GM18873 (cell line): ENCODE results near the gene CFAP54.

Source experiments
- ATAC-seq: cut with Tn5 transposase; IDR thresholded peaks from one replicate; pipeline ENCODE4 v1.9.1; 2021; ENCODE audit warnings: mild to moderate bottlenecking, moderate library complexity, moderate number of reproducible peaks; ENCODE audit not compliant: unreplicated experiment, low FRiP score

The CFAP54 gene

DNA sequence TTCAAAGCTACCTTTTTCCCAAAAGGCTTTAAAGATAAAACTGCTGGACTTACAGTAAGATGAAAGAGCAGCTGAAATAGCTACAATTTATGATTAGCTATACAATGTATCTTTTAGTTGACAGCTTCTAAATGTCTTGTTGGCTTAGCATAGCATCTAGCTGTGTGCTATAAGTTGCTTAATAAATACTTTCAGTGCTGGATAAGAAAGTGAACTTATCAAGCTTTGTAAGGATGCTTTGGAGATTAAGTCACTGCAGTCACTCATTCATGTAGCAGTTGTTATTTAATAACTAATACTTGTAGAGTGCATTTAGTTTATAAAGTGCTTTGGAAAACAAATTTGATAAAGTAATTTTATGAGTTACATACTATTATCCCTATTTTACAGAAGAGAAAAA is 14.6 kb downstream of the CFAP54 start:
- ATAC-seq: no peak

- ATAC-seq: no peak
These were observed 17.4 kb downstream of the CFAP54 start for GRCh38 chr12:96506776-96507175.

DNA sequence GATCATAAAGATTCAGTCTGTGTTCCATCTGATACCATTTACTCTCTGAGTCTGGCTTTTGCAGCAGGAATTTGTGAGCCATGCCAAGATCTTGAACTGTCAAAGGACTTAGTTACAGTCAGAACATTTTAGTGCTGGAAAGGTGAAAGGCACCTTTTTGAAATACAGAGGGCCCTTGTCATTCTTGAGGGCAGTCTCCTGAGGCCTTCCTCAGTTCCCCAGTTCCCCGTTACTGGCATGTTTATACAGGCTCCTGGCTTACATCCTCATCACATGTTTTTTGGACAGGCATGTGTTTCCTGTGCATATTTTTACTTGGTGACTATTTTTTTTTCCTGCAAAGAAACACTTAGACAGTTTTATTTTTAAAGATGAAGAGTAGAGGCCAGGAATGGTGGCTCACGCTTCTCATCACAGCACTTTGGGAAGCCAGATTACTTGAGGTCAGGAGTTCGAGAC is 21.0 kb downstream of the CFAP54 start:
- no peak for ATAC-seq

GRCh38 chr12:96513166-96513565 is 23.8 kb downstream of the CFAP54 start:
- no peak for ATAC-seq

DNA sequence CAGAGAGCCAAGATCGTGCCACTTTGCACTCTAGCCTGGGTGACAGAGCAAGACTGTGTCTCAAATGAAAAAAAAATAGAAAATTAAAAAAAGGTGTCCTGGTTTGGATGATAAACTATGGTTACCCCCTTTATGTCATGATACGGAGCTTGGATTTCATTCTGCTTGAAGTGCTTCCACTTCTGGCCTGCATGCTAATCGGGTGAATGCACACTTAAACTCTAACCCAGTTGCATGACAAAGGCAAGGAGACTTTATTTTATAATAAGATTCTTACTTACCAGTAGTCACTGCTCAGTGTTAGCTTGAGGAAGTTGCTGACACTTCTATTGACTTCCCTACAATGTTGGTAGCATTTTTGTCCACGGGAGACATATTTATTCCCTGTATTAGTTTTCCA is 24.3 kb downstream of the CFAP54 start:
- ATAC-seq: no peak

DNA sequence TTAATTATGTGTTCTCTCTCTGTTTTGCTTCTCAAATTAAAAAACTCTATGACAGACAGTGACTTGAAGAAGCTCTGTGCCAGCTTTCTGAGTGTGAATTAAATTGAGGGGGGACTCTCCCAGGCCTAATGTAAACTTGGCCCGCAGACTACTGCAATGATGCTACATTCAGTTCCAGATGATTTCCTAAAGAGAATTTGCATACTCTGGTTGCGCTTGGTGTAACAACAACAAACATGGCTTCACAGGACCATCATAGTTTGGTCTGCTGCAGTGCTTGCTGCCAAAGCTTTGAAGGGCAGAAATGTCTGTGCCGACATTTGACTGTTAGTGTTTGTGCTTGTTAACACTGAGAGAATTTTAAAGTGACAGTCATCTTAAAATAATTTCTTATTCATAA is 25.0 kb downstream of the CFAP54 start:
- peak; percentile 75 for ATAC-seq

DNA sequence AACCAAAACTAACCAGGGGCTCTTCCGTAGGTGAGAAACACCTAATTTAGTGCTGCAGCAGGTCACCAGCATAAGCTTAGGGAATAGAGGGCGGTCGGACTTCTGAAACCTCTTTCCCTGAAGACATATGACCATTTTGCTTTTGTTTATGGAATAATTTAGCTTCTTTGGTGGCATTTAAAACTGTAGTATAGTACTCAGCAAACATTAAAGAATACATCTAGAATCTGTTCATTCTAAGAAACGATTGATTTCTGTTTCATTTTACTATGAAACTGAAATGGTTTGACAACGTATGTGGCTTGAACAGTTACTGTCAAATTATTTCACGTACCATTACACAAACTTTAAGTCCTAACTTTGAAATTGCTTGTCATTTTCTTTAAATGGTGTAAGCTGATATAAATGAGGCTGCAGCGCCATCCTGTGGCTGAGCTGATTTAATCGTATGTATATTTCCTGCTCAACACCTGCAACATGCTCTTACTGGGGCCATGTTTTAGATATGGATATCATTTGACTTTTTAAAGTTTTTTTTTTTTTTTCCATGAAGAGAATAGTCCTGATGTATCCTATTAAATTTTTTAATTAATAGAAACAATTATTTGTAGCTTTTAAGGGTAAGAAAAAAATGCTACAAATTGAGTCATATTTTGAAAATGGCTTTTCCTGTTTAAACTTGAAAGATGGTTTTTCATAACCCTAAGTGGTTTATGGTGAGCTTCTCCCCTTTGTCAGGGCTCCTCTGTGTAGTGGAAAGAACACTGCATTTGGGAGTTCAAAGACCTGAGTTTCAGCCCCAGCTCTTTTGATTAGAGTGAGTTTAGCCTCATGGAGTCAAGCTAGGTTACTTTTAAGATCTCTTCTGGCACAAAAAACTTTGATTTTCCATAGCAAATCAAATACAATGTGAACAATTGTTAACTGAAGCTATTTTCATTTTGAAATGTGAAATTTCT is 27.4 kb downstream of the CFAP54 start:
- ATAC-seq: peak; percentile 63

- ATAC-seq: no peak
These were observed 31.4 kb downstream of the CFAP54 start for GRCh38 chr12:96520767-96521166.

GRCh38 chr12:96521895-96522682 is 32.7 kb downstream of the CFAP54 start:
- no peak for ATAC-seq

DNA sequence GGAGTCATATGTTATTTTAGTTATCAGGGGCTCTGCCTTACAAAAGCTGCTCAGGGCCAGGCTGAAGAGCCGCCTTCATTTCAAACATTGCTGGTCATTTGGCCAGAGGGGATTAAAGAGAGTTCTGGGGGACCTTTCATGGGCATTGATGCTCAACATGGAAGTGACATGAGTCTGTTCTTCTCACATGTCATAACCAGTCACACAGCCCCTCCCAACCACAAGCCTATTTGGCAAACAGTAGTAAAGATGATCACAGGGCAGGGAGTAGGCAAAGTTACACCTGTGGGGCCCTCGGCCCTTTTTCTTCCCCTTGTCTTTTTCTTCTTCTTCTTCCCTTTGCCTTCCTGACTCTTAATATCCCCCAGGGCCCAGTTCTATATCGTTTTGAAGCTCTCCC is 33.3 kb downstream of the CFAP54 start:
- ATAC-seq: no peak

- ATAC-seq: no peak
These were observed 36.7 kb downstream of the CFAP54 start for GRCh38 chr12:96526110-96526509.

GRCh38 chr12:96529912-96530311 is 40.5 kb downstream of the CFAP54 start:
- no peak for ATAC-seq

- no peak for ATAC-seq
These were observed 45.0 kb downstream of the CFAP54 start for GRCh38 chr12:96534339-96534738.

- no peak for ATAC-seq
These were observed 59.0 kb downstream of the CFAP54 start for GRCh38 chr12:96548384-96548783.

GRCh38 chr12:96549341-96549740 is 60.0 kb downstream of the CFAP54 start:
- ATAC-seq: no peak

DNA sequence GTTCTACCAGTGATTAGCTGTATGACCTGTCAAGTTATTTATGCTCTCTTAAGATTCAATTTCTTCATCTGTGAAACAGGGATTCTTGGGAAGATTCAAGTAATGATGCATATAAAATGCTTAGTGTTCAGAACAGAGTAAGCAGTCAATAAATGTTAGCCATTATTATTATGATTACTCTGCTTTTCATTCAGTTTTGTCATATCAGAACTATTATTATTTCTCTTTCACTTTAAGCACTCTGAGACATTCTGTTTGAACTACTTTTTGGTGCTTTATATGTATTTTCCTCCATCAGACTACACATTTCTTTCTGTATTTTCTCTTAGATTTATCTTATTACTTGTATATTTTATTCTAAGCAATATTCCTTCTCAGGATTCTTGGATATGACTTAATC is 81.2 kb downstream of the CFAP54 start:
- no peak for ATAC-seq

DNA sequence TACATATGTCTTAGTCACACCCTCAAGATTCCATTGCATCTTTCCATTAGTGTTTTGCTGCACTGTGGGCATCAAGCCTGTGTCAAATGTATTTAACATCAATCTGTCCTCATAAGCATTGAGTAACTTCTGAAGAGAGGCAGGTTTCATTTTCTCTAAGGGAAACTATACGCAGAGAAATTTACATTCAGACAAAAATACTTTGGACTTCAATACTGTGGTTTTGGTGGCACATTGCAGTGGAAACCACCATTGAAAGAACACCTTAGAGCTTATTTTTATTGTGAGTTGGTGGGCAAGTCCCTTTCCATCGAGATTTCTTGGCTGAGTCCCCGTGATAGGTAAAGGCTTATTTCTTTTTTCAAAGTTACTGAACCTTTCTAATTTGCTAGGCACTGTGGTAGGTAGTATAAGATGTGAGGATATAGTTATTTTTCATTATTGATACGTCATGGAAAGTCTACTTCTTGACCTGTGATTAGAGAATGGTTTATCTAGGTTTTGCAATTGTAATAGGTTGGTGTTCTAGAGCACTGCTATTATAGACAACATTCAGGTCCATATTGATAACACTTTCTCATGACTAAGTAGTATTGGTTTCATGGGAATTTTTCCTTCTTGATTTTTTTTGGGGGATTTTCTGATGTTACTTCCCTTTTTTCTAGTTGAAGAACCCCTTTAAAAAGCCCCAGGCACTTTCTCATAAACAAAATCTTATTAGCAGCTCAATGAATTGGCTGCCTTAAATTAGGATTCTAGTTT is 81.9 kb downstream of the CFAP54 start:
- peak; percentile 85 for ATAC-seq

DNA sequence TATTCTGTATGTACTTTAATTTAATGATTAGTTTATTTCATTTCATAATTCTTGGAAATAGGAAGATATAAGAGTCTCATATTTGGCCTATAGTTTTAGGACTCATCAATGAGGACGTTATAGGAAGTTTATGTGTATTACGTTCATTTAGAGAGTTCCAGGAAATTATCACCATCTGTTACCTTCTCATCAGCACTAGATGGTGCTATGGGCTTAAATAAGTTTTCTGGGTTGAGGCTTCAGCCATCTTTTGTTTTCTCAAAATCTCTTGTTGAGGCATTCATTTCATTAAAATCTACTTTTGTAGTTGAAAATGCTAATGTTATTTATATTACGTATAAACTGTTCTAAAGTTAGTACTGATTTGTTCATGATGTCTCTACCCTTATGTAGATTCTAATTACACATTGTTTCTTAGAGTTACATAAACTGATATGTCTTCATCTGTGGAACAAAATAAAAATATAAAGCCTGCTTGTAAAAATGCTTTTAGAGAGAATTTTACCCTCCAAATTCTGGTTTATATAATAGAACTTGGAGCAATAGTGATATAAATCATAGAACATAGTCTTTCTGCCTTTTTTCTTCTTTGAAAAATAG is 89.2 kb downstream of the CFAP54 start:
- peak; percentile 87 for ATAC-seq

- no peak for ATAC-seq
These were observed 96.6 kb downstream of the CFAP54 start for GRCh38 chr12:96585977-96586376.

- ATAC-seq: no peak
These were observed 98.3 kb downstream of the CFAP54 start for GRCh38 chr12:96587691-96588090.
